Muscle layer of colon (tissue), 2 donors: ENCODE measurements around the gene APEH.

Source experiments
- H3K27ac ChIP-seq: one replicate; pipeline ENCODE4 v1.7.0; 2013; ENCODE audit warnings: low read depth, mild to moderate bottlenecking, low read length, moderate library complexity
- H3K27me3 ChIP-seq, 2 donors: one replicate each; pipeline ENCODE4 v1.7.0; 2013; ENCODE audit warnings: low read length in 2 of 2, mild to moderate bottlenecking in 2 of 2; ENCODE audit not compliant: insufficient read depth in 2 of 2, control insufficient read depth in 1 of 2
- H3K36me3 ChIP-seq: one replicate; pipeline ENCODE4 v1.7.0; 2013; ENCODE audit warnings: mild to moderate bottlenecking, low read length; ENCODE audit not compliant: insufficient read depth
- H3K4me1 ChIP-seq: one replicate; pipeline ENCODE4 v1.7.0; 2013; ENCODE audit warnings: mild to moderate bottlenecking, low read length; ENCODE audit not compliant: insufficient read depth
- H3K4me3 ChIP-seq, 2 donors: one replicate each; pipeline ENCODE4 v1.7.0; 2013; ENCODE audit warnings: low read length in 2 of 2, low read depth in 1 of 2, mild to moderate bottlenecking in 1 of 2, moderate library complexity in 1 of 2
- H3K9ac ChIP-seq: one replicate; pipeline ENCODE4 v1.7.0; 2013; ENCODE audit warnings: low read length
- H3K9me3 ChIP-seq: one replicate; pipeline ENCODE4 v1.7.0; 2013; ENCODE audit warnings: mild to moderate bottlenecking, low read length
- donor health status: abdominal sarcoma.
- donor health status: Adenocarcinoma of cecum.

The APEH gene

DNA sequence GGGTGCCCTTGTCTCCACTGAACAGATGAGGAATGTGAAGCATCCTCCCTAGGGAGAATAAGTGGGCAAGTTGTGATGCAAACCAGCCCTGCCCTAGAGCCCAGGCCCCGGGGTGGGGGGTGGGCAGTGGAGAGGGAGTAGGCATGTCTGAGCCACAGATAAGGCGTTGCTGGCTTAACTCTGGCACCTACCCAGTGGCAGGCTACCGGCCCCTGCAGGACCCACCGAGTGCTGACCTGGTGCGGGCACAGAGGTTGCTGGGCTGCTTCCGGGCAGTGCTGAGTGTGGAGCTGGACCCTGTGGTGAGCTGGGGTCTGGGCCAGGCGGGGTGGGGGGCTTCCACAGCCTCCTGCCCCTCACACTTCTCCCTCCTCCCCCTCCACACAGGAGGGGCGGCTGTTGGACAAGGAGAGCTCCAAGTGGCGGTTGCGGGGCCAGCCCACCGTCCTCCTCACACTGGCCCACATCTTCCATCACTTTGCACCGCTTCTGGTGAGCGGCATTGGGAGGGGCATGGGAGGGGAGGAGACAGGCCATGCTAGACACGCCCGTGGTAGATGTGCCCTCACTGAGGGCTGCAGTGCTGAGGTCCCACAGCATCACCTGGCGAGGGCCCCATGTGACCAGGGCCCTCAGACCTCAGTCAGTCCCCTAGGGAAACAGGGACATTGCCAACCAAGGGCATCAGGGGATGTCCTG lies 25.3 kb downstream of the APEH start:
- Histone ChIP-seq H3K27ac (no peak overlapping the region), H3K9me3 (no peaks in the 10 kb centered on the region), H3K4me3 (no peak overlapping the region), H3K36me3 (peaks cover 37% of the 10 kb centered on the region), H3K4me1 (no peaks in the 10 kb centered on the region), H3K27me3 (no peaks in the 10 kb centered on the region), H3K9ac (no peak overlapping the region)

DNA sequence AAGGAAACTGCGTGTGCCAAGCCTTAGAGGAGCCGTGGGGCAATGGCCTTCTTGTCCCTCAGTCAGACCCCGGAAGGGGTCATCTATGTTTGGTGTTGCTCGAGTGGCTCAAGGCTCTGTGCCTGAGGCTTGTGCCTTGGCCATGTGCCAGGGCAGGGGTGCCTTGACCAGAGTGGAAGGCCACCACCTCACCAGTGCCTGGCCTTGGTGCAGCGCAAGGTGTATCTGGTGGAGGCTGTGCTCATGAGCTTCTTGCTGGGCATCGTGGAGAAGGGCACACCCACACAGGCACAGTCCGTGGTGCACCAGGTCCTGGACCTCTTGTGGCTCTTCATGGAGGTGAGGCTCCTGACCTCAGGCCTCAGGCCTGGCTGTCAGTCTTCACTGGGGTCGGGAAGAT lies 25.9 kb downstream of the APEH start:
- peaks cover 37% of the 10 kb centered on the region for H3K36me3 ChIP-seq
- no peak overlapping the region for H3K4me3 ChIP-seq
- H3K4me1 ChIP-seq: no peaks in the 10 kb centered on the region
- no peaks in the 10 kb centered on the region for H3K9me3 ChIP-seq
- no peak overlapping the region for H3K27ac ChIP-seq
- H3K9ac ChIP-seq: no peak overlapping the region
- H3K27me3 ChIP-seq: no peaks in the 10 kb centered on the region

DNA sequence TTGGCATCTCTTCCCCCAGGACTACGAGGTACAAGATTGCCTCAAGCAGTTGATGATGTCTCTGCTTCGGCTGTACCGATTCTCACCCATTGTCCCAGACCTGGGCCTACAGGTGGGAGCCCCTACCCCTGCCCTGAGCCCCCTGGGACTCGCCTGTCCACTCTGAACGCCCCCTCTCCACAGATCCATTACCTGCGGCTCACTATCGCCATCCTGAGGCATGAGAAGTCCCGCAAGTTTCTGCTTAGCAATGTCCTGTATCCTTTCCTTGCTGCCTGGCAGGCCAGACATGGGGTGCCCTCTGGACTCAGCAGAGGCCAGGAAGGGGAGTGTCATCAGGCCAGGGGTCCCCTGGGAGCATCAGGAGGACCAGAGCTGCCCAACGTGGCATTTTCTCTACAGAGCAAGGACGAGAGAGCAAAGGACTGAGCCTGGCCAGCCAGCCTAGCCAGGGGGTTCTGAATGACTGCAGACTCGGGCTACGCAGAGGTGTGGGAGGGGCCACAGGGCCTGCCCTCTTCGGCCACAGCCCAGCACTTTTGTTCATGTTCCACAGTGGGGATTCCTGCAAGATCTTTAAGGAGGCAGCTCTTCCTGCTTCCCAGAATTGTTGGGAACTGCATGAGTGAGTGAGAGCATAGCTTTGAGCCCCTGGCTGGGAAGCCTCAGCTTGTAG lies 26.4 kb downstream of the APEH start:
- no peaks in the 10 kb centered on the region for H3K27me3 ChIP-seq
- H3K4me1 ChIP-seq: no peaks in the 10 kb centered on the region
- H3K9me3 ChIP-seq: no peaks in the 10 kb centered on the region
- no peak overlapping the region for H3K27ac ChIP-seq
- peaks cover 37% of the 10 kb centered on the region for H3K36me3 ChIP-seq
- H3K9ac ChIP-seq: no peak overlapping the region
- no peak overlapping the region for H3K4me3 ChIP-seq

DNA sequence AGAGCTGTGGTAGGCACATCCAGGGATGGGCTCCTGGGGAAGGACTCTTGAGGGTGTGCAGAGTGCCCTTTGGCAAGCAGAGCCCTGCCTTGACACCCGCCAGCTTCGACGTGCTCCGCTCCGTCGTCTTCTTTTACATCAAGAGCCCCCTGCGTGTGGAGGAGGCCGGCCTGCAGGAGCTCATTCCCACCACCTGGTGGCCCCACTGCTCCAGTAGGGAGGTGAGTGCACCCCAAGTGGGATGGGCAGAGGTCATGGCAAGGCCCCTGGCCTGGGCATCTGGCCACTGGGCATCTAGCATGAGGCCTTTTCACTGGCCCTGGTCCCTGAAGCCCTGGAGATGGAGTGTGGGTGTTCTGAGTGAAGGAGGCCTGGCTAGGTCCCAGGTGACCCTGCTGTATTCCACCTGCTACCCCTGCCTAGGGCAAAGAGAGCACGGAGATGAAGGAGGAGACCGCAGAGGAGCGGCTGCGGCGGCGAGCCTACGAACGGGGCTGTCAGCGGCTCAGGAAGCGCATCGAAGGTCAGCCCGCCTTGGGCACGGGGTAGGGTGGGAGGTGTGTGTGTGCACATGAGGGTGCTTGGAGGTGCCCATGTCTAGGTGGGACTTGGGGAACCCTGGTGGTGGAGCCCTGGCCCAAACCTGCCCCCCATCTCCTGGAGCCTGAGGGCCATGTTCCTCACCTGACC lies 27.4 kb downstream of the APEH start:
- H3K36me3 ChIP-seq: peaks cover 37% of the 10 kb centered on the region
- no peaks in the 10 kb centered on the region for H3K9me3 ChIP-seq
- no peaks in the 10 kb centered on the region for H3K27me3 ChIP-seq
- no peak overlapping the region for H3K9ac ChIP-seq
- H3K4me1 ChIP-seq: no peaks in the 10 kb centered on the region
- no peak overlapping the region for H3K27ac ChIP-seq
- no peak overlapping the region for H3K4me3 ChIP-seq

DNA sequence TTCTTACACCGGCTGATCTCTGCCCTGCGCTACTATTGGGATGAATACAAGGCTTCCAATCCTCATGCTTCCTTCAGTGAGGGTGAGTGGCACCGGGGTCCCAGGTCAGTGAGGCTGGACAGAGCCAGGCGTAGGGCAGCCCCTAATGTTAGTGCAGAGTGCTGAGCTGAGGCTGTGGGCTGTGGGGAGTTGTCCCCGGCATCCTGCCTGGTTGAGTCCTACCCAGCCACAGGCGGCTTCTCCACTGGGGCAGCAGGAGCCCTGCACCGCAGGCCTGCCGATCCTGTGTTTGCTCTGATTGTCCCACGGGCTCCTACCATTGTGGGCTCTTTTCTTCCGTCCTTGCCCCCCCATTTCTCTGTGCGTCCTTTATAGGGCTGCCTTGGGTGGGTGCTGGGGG lies 28.5 kb downstream of the APEH start:
- no peak overlapping the region for H3K27ac ChIP-seq
- H3K9me3 ChIP-seq: no peaks in the 10 kb centered on the region
- no peaks in the 10 kb centered on the region for H3K27me3 ChIP-seq
- no peaks in the 10 kb centered on the region for H3K4me1 ChIP-seq
- H3K9ac ChIP-seq: no peak overlapping the region
- no peak overlapping the region for H3K4me3 ChIP-seq
- peaks cover 31% of the 10 kb centered on the region for H3K36me3 ChIP-seq

DNA sequence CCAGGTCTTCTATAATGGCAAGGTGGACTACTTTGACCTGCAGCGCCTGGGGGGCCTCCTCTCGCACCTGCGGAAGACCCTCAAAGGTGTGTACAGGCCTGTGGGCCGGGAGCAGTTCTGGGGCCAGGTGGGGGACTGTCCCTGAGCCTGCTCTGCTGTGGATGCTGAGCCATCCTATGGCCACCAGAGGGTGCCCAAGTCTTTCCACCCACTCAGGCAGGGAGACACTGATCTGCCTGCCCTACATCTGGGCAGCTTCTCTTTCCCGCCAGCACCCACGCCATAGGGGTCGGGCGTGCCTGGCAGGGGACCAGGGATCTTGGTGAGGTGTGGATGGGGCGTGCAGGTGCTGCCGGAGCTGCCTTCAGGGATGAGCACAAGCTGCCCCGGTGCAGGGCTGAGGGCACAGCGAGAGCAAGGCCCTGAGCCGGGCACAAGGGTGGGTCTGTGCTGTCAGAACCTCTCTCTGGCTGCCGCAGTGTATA lies 29.3 kb downstream of the APEH start:
- Histone ChIP-seq H3K27me3 (no peaks in the 10 kb centered on the region), H3K9ac (no peak overlapping the region), H3K4me1 (no peaks in the 10 kb centered on the region), H3K4me3 (no peak overlapping the region), H3K9me3 (no peaks in the 10 kb centered on the region), H3K36me3 (peaks cover 29% of the 10 kb centered on the region), H3K27ac (no peak overlapping the region)

DNA sequence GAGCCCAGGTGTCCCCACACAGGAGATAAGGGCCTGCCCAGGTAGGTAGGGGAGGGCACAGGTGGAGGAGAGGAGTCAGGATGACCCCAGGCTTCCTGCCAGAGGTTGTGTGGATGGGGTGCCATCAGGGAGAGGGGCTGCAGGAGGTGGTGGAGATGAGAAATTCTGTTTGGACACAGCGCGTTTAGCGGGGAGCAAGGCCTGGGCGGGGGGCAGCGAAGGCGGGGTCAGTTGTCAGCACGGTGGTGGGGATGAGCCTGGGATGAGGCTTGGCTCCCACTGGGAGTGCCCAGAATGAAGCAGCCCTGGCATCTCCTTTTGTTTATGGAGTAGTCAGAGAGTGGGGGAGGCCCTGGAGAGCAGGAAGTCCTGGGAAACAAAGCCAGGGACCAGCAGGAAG lies 29.8 kb downstream of the APEH start:
- Histone ChIP-seq H3K27me3 (no peaks in the 10 kb centered on the region), H3K4me1 (no peaks in the 10 kb centered on the region), H3K27ac (no peak overlapping the region), H3K4me3 (no peak overlapping the region), H3K9me3 (no peaks in the 10 kb centered on the region), H3K9ac (no peak overlapping the region), H3K36me3 (peaks cover 29% of the 10 kb centered on the region)

DNA sequence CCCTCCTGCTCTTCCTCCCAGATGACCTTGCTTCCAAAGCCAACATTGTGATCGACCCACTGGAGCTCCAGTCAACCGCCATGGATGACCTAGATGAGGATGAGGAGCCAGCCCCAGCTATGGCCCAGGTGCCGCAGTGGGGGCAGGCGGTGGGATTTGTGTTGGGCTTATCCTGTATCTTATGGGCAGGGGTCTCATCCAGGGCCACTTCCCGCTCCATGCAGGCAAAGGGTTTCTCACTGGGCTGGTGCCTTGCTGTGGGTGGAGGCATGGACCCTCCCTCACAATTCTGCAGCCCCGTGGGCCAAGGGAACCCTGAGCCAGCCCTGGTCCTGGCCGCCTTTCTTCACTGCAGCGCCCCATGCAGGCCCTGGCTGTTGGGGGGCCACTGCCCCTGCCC lies 30.5 kb downstream of the APEH start:
- no peak overlapping the region for H3K27ac ChIP-seq
- no peaks in the 10 kb centered on the region for H3K9me3 ChIP-seq
- no peaks in the 10 kb centered on the region for H3K4me1 ChIP-seq
- no peaks in the 10 kb centered on the region for H3K27me3 ChIP-seq
- H3K4me3 ChIP-seq: no peak overlapping the region
- H3K36me3 ChIP-seq: peaks cover 29% of the 10 kb centered on the region
- H3K9ac ChIP-seq: no peak overlapping the region

DNA sequence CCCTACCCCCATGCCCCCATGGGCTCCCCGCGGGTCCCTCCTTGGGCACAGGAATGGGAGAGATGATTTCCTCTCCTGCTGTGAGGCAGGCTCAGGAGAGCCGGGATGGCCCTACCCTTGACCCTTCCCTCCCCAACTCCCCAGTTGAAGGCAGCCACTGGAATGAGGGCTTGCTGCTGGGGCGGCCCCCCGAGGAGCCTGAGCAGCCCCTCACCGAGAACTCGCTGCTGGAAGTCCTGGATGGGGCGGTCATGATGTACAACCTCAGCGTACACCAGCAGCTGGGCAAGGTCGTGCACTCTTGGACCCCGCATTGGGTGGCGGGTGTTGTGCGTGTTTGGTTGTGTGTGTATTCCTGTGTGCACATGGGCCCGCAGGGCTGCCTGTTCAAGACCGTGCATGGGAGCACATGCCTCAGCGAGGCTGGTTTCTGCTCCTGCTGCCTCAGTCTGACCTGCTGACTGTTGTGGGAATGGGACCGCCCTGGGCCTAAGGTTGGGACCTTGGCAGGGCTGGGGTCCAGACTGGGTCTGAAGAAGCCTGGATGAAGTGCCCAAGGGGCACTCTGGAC lies 31.3 kb downstream of the APEH start:
- H3K4me3 ChIP-seq: no peak overlapping the region
- H3K36me3 ChIP-seq: peaks cover 23% of the 10 kb centered on the region
- no peaks in the 10 kb centered on the region for H3K4me1 ChIP-seq
- no peak overlapping the region for H3K9ac ChIP-seq
- no peak overlapping the region for H3K27ac ChIP-seq
- no peaks in the 10 kb centered on the region for H3K27me3 ChIP-seq
- H3K9me3 ChIP-seq: no peaks in the 10 kb centered on the region

DNA sequence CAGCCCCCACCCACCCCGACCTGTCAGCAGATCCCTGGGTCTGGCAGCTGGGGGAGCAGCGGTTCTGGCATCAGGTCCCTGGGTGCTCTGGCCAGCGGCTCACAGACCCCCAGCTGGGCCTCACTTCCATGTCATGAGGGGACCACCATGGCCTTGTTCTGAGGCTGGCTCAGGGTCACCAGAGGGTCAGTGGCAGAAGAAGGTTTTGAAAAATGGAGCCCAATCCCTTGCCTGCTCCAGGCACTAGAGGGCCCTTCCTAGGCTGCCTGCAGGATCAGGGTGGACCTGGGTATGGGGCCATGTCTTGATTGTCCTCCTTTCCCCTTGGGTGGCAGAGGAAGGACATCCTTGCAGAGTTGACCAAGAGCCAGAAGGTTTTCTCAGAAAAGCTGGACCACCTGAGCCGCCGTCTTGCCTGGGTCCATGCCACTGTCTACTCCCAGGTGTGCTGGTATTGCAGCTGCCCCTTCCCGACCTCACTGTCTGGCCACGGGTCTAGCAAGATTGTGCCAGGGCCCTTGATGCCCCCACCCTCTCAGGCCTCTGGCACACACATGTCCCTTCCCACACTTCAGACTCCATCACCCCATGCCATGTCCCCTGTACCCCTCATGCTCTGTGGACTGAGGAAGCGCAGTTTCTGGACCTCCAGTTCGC lies 32.4 kb downstream of the APEH start:
- H3K4me3 ChIP-seq: no peak overlapping the region
- H3K9me3 ChIP-seq: no peaks in the 10 kb centered on the region
- no peak overlapping the region for H3K27ac ChIP-seq
- no peaks in the 10 kb centered on the region for H3K4me1 ChIP-seq
- H3K27me3 ChIP-seq: no peaks in the 10 kb centered on the region
- peaks cover 18% of the 10 kb centered on the region for H3K36me3 ChIP-seq
- H3K9ac ChIP-seq: no peak overlapping the region

DNA sequence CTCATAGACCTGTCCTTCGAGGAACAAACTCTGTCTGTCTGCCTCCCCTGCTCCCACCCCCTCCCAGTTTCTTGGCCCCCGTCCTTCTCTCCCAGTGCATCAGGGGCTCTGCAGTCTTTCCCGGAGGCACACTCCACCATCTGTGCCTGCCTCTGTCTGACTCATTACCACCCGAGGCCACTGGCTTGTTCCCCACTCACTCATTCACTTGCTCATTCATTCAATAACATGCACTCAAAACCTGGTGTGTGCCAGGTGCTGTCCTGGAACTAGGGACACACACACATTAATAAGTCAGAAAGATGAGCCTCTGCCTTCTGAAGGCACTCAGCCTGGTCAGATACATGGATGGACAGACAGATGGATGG lies 32.9 kb downstream of the APEH start:
- no peaks in the 10 kb centered on the region for H3K4me1 ChIP-seq
- H3K27ac ChIP-seq: no peak overlapping the region
- H3K27me3 ChIP-seq: no peaks in the 10 kb centered on the region
- H3K9ac ChIP-seq: no peak overlapping the region
- no peak overlapping the region for H3K4me3 ChIP-seq
- no peaks in the 10 kb centered on the region for H3K9me3 ChIP-seq
- H3K36me3 ChIP-seq: peaks cover 15% of the 10 kb centered on the region
